ENCODE measurements around the gene TCAIM.

DNA sequence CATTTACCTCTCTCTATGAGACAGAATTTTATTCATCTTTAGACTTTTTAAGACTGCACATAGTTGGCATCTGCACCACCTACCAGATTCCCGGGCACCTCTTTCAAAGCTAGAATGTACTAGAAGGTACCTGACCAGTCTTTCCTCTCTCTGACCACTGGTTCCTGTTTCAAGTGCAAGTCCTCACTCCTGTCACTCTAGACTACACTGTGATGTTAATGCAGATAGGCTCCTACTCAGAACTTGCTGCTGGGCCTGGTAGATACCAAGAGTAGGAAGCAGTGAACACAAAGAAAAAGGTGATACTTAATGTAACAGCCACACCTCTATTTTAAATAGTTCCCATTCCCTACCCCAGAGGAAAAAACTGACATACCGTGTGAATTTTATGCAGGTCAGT is 8.1 kb upstream of the TCAIM start:
- TF ChIP-seq, protein P1, sequence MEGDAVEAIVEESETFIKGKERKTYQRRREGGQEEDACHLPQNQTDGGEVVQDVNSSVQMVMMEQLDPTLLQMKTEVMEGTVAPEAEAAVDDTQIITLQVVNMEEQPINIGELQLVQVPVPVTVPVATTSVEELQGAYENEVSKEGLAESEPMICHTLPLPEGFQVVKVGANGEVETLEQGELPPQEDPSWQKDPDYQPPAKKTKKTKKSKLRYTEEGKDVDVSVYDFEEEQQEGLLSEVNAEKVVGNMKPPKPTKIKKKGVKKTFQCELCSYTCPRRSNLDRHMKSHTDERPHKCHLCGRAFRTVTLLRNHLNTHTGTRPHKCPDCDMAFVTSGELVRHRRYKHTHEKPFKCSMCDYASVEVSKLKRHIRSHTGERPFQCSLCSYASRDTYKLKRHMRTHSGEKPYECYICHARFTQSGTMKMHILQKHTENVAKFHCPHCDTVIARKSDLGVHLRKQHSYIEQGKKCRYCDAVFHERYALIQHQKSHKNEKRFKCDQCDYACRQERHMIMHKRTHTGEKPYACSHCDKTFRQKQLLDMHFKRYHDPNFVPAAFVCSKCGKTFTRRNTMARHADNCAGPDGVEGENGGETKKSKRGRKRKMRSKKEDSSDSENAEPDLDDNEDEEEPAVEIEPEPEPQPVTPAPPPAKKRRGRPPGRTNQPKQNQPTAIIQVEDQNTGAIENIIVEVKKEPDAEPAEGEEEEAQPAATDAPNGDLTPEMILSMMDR (conservative IDR thresholded peaks at IDR 0.05; ENCODE audit: low read depth, low read length) = no peak
- no peak for TF ChIP-seq EZH2 (IDR thresholded peaks at IDR 0.05; ENCODE audit: low read length, unreplicated experiment)

Data from PC-3 (cell line).